OCI-LY1 (cell line): Measurements from ENCODE around the gene ABL2.

Experiments
- EZH2 ChIP-seq: fragments of 200-600 bp; sonication (generic), shearing (Covaris generic); IDR thresholded peaks from 2 replicates; pipeline ENCODE4 v1.8.0; 2017; ENCODE audit warnings: borderline replicate concordance, mixed run types, mild to moderate bottlenecking, antibody characterized with exemption, low read length, moderate library complexity, mixed read lengths
- TF ChIP-seq, protein P1 (sequence below): fragments of 200-600 bp; sonication (generic), shearing (Covaris generic); IDR thresholded peaks from 2 replicates; pipeline ENCODE4 v1.5.1; 2017; ENCODE audit warnings: mild to moderate bottlenecking, antibody characterized with exemption, low read length, moderate library complexity, mixed read lengths

GRCh38 chr1:179234863-179235262, 5.4 kb upstream of the ABL2 start:
- TF ChIP-seq, protein P1, sequence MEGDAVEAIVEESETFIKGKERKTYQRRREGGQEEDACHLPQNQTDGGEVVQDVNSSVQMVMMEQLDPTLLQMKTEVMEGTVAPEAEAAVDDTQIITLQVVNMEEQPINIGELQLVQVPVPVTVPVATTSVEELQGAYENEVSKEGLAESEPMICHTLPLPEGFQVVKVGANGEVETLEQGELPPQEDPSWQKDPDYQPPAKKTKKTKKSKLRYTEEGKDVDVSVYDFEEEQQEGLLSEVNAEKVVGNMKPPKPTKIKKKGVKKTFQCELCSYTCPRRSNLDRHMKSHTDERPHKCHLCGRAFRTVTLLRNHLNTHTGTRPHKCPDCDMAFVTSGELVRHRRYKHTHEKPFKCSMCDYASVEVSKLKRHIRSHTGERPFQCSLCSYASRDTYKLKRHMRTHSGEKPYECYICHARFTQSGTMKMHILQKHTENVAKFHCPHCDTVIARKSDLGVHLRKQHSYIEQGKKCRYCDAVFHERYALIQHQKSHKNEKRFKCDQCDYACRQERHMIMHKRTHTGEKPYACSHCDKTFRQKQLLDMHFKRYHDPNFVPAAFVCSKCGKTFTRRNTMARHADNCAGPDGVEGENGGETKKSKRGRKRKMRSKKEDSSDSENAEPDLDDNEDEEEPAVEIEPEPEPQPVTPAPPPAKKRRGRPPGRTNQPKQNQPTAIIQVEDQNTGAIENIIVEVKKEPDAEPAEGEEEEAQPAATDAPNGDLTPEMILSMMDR = no peak
- no peak for TF ChIP-seq EZH2
